Femur (tissue), 1 donor: ENCODE data around the gene DENND1A.
A peak's percentile ranks its signal among the peaks of the same experiment; 100 is the strongest.
"Not testable (repeated sequence)": the region's sequence is repeated elsewhere in the genome, so short reads cannot be mapped to it uniquely, and the experiment has no call there.

Experiments used
- DNase-seq: peaks from one replicate; pipeline ENCODE4 v3.0.0-alpha.2; 2017

The DENND1A gene

DNA sequence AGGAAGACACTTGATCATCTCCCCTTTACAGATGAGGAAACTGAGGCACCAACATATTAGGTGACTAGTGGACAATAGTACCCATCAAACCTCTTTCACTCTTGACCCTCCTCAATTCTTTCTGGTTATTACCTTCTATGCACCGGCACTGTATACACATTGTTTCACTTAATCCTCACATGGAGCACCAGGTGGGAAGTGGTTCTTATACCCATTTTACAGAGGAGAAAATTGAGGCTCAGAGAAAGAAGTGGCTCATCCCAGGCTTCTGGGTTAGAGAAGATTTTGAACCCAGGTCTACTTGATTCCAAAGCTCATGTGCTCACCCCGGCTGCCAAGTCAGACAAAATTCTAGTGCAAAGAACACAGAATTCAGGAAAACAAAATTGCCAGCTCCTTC lies 17.4 kb upstream of the DENND1A start:
- no peak for DNase-seq

DNA sequence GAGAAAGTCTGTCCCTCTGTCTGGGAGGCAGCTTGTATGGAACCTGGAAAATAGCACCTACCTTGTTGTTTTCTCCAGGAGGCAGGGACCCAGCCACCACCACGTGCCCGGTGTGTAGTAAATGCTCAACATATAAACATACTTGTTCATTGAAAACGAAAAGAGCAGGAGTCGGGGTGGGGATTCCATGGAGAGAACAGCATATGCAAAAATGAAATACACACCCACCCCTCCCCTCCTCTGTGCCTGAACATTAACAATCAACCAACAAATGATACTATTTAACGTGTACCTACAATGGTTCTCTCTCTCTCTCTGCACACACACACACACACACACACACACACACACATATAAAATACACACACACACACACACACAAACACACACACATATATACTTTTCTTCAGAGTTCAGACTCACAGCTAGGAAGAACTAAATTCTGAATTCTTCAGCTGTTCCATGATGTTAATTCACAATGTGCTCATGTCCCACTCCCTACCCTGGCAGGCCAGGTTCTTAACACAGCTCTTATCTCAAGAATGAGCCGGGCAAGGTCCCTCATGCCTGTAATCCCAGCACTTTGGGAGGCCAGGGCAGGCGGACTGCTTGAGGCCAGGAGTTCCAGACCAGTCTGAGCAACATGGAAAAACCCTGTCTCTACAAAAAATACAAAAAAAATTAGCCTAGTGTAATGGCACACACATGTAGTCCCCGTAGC lies 16.3 kb upstream of the DENND1A start:
- no peak for DNase-seq

DNA sequence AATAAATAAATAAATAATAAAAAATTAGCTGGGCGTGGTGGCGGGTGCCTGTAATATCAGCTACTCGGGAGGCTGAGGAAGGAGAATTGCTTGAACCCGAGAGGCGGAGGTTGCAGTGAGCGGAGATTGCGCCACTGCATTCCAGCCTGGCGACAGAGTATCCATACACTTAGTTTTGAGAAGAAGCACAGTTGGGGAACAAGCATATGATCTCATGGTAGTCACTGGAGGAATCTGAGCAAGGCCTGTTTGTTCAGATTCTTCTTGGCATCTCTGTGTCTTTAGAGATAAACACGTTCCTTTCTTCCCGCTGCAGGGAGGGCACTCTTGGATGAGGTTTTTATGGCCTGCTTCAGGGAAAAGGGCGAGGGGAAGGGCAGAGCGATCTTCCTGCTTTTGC lies 15.6 kb upstream of the DENND1A start:
- no peak for DNase-seq

DNA sequence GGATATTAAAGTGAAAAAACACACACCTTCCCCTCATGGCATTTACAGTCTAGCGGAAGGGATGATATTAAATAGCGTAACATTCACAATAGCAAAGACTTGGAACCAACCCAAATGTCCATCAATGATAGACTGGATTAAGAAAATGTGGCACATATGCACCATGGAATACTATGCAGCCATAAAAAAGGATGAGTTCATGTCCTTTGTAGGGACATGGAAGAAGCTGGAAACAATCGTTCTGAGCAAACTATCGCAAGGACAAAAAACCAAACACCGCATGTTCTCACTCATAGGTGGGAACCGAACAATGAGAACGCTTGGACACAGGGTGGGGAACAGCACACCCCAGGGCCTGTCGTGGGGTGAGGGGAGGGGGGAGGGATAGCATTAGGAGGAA lies 14.5 kb upstream of the DENND1A start:
- not testable (repeated sequence) for DNase-seq

DNA sequence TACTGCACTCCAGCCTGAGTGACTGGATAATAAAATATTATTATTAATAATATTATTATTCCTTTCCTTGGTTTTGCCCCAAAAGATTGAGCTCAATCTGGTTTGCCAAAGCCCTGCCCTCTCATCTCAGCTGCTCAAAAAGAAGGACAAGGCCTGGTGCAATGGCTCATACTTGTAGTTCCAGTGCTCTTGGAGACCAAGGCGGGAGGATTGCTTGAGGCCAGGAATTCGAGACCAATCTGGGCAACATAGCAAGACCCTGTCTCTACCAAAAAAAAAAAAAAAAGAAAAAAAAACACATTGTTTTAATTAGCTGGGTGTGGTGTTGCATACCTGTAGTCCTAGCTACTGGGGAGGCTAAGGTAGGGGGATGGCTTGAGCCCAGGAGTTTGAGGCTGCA lies 13.7 kb upstream of the DENND1A start:
- DNase-seq: no peak

DNA sequence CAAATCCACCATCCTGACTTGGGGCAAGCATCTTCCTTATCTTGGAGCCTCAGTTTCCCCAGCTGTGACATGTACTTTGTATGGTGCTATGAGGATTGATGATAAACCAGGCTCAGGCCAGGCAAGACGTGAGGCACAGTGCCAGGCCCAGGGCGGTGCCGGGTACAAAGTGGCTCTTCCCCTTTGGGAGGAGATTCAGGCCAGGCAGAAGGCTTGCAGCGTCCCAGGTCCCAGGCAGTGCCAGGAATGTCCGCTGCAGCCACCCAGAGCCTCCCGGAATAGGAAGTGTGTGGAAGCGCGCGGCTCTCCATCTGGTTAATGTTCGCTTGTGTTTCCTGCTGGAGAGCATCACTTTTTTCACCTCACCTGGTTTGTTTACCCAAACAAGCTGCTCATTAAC lies 12.6 kb upstream of the DENND1A start:
- no peak for DNase-seq

DNA sequence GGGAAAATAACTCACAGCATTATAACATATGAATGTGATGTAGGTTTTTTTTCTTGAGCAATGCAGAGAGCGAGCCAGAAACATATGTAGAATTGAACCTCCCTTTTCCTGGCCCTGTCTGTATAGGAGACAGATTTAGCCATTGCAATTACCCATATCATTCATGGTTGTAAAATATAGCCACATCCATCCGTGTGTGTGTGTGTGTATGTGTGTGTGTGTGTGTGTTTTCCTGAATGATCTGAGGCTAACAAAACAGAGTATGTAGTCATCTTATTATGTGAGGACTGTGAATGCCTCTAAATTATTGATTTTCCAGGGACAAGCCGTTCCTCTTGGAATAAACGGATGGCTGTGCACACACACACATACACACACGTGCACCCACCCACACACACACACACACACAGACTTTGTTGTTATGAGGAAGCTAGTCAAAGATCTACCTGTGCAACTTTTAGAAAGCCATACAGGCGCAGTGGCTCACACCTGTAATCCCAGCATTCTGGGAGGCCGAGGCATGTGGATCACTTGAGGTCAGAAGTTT lies 11.7 kb upstream of the DENND1A start:
- DNase-seq: no peak

DNA sequence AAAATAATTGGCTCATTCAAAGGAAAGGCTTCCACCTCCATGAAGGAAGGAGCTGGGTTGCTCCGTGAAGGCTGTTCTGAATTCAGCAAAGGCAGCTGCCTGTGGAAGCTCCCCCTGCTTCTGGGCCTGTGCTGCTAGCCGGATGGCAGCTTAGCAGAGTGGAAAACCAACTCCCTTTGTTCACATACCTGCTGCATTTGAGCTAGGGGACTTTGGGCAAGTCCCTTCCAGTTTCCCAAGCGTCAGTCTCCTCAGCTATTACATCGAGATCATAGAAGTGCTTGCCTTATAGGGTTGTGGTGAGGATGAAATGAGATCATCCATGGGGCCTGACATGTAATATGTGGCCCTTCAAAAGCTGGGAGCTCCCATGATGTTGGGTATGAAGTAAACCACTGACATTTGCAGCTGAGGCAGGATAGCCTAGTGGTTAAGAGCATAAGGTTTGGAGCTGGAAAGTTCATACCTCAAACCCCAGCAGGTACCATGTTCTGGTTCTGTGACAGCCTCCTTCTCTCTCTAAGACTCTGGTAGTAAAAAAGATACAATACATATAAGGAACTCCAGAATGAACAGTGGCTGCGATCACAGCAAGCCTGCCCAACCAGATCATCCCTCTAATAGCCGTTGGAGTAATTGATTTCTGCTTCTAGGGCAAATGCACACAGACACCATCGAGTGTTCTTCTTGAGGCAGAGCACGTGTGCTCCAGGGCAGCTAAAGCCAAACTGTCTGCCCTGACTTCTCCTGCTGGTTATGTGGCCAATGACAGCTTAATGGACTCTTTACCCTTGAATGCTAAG lies 11.0 kb upstream of the DENND1A start:
- DNase-seq: no peak

DNA sequence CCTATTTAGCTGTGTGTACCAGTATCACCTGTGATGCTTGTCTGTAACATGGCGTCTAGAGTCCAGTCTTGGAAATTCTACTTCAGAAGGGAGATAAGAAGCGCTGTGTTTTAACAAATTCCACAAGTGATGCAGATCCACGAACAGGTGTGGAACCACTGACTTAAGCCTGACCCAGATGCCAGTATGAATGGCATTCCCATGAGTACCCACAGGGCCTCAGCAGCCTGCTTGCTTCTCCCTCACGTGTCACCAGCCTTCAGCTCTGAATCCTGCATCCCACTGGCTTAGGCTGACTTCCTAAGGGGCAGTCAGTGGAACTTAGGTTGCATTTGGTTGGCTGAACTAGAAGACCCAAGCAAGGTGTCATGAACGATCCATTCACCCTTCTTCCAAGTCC lies 8.5 kb upstream of the DENND1A start:
- DNase-seq: no peak

DNA sequence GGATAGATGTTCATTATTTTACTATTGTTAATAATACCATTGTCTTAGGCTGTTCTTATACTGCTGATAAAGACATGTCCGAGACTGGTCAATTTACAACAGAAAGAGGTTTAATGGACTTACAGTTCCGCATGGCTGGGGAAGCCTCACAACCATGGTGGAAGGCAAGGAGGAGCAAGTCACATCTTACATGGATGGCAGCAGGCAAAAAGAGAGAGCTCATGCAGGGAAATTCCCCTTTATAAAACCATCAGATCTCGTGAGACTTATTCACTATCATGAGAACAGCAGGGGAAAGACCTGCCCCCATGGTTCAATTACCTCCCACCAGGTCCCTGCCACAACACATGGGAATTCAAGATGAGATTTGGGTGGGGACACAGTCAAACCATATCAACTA lies 6.6 kb upstream of the DENND1A start:
- not testable (repeated sequence) for DNase-seq

DNA sequence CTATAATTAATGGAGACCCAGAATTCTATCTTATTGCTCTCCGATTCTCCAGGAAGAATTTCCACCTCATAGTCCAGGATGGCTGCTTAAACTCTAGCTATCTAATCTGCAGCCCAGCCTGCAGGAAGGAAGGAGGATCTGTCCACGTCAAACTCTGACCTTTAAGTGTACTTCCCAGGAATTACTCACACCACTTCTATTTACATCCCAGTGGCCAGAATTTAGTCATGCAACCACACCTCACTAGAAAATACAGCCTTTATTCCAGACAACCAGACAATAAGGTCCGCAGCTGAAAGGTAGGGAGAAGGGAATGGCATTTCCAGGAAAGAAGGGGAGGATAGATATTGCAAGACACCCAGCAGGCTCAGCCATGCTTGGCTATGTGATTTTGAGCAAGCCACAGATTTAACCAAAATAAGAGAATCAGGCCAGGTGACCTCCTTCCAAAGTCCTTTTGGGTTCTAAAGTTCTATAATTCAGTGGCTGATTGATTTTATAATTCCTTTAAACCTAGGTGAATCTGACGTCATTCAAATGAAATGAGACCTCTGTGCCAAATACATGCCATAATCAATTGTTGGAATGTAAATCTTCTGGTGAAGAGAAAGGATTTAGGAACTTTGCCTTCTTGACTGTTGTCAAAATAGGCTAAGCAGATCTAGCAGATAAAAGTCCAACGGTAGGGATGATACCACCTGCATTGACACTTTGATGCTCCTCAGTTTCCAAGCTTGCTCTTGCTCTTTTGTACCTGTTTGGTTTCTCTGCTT lies 3.7 kb upstream of the DENND1A start:
- no peak for DNase-seq

DNA sequence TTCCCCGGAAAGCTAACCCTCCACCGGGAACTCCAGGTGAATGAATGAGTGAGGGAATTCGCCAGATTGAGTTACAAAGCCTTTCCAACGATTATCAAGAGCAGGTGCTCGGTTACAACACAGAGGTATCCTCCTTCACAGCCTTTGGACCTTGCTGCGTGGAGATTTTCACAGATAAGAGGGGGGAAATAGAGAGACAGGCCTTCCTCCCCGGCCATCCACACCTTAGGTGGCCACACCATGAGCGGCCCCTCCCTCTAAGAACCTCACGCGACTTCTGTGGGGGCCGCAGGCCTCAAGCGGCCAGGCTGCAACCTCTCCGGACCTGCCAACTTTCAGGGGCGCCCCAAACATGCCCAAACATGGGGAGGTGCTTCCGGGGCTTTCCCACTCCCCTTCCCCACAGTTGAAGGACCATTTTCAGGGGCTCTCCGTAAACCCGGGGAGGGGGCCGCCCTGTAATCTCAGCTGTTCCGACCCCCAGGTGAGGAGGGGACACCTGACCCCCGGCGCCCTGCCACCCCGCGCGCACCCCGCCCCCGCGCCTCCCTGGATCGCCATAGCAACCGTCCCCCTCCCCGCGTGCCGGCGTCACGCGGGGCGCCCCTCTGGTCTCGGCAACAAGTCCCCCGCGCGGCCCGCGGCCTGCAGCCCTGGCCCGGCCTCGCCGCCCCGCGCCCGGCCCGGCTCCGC lies 603 bp downstream of the DENND1A start:
- peak; percentile 53 for DNase-seq

DNA sequence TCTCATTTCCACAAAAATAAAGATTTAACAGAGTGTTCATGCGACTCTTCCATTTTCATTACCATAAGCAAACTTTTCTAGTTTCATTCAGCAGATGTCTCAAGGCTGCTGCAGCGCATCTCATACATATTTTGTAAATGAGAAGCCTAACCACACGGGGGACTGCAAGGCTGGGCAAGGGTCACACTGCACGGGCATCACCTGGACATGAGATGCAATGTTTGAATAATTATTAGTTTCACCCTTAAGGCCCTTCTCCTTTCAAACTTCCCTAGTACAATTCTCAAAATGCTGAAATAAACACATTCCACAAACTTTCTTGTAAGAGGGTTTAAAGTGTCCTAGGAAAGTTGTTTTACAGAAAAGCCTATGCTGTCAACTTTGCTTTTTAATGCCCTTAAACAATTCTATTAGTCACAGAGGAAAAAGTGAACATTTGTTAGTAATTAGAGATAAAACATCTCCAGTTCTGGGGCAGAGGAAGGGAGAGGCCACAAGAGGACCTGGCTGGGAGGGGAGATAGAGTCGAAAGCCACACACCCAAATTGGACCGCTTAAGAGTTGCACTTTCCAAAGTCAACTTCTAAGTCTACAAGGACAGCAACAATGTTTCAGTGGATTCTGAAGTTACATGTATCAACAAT lies 1.3 kb downstream of the DENND1A start:
- DNase-seq: no peak

DNA sequence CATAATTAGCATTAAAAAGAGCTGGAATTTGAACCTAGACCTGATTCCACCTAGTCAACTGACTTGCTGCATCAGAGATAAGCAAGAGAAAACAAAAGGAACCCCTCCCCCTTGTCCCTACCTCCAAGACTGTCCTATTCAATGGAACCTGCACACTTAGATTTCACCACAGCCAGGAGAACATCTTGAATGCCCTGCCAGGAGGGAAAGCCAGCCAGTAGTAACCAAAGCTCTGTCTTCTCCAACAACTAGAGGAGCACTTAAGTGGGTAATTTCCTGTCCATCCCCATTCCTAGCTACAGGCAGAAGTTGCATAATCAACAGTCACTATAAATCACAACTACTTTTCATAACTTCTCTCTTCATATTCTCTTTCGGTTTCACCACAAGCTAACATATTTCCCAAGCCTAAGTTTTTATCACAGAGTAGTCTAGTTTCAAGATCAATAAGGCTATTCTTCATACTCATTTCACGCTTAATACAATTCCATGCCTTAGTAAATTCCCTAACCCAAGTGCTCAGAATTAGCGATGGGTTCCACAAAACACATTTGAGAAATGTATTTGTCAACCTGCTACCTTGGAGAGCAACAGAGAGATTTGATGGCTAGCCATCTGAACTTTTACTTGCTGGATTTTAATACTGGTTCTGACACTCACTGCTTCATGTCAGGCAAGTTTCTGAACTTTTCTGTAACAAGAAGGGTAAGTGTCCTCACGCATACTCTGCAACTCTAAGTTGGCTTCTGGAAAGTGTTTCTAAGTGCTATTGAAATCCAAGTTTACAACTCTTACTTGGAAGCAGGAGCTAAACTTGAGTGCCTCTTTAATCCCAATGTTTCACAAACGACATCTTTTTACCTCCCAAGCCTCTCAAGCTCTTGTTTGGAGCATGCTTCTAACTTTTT lies 2.0 kb downstream of the DENND1A start:
- no peak for DNase-seq

DNA sequence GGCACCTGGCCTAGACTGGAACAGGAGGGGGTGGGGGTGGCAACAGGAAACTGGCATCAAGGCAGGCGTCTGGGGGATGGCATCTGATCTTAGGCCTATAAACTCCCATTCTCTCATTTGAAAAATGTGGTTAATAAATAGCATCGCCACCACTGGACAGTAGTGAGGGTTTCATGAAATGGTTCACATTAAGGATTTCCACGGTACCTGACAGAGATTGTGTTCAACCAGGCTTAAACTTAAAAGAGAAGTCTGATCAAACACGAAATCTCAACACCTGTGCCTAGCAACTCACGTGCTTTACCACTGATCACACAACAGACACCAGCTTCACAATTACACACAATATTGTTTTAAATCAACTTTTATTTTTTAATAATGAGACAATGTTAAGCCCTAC lies 3.0 kb downstream of the DENND1A start:
- DNase-seq: no peak

DNA sequence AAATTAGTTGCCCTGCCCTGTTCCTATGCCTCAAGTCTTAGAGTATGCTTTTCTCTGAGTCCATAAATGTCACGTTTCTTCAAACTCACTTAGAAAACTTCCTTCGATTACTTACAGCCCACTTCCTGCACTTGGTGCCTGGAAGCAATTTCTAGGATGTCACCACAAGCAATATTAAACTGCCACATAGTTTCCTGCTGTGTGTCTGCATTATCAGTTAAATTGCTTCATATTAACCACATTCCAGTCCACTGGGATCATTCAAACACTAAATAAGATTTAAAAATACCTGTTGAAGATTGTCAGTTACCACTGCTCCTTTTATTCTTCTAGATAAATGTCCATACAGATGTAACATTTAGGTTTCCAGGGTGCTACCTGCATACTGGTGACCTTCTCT lies 4.1 kb downstream of the DENND1A start:
- DNase-seq: no peak

DNA sequence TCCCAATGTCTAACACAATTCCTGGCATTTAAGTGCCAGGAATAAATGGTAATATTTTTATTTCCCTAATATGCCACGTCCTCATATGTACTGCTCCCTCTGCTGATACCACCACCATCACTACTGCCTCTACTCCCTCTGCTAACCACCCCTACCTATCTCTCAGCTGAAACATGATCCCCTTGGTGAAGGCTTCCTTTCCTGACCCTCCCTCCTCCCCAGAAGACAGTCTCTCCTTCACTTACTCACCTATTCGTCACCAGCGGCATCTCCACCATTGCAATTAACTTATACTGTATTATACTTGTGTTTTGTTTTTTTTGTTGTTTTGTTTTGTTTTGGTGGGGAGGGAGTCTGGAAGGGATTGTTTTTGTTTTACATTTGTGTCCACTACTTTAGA lies 4.8 kb downstream of the DENND1A start:
- no peak for DNase-seq

DNA sequence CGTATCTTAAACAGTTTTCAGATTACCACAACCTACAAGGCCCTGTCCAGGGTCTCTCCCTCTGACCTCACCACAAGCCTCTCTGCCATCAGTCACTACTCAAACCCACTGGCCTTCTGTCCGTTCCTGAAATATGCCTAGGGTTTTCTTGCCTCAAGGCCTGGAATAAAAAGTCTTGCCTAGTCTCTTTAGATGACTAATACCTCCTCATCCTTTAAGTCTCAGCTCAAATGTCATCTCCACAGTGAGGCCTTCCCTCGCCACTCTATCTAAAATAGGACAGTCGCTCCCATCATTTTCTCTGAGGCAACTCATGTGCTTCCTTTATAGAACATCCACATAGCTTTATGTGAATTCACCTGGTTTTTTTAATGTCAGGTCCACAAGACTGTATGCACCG lies 5.2 kb downstream of the DENND1A start:
- no peak for DNase-seq

DNA sequence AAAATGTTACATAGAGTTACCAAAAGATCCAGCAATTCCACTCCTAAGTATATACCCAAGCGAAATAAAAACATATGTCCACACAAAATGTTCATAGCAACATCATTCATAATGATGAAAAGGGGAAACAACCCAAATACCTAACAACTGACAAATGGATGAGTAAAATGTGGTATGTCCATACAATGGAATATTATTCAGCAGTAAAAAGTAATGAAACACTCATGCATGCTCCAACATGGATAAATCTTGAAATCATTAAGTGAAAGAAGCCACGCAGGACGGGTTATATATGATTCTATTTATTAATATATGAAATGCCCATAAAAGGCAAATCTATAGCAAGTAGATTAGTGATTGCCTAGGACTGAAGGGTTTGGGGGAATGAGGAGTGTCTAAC lies 6.0 kb downstream of the DENND1A start:
- no peak for DNase-seq

DNA sequence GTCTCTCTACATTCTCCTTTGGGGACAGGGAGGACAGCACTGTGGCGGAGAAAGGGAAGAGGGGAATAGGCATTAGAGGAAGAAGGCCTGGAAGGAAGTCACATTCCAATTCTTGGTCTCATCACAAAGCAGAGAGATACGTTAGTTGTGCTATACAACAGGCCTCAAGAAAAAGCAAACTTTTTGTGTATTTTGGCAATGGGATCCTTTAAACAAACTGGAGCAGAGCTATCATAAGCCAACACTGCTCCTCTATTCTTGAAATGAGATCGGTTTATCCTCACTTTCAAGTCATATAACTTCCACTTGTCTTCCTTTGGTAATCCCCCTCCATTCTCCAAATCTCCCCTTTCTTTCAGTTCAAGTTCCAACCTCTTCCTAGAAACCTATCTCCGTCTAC lies 6.5 kb downstream of the DENND1A start:
- DNase-seq: no peak

DNA sequence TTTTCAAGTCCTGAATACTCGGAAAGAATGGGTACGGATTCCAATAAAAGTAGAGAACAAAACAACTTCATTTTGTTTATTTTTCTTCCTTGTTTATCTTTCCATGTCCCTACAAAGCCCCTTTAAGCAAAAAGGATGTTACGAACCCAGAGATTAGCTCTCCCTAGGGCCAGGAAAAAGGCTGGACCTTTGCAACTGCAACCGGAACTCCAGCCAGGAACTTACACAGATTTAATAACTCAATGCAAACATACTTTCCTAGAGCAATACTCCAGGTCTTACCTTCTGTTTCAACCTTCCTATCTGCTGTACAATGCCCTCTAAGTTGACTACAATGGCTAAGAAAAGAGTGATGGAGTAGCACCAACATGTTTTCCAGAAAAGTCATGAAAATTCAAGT lies 7.0 kb downstream of the DENND1A start:
- no peak for DNase-seq
